Smooth muscle cell (in vitro differentiated cells): ENCODE measurements around the gene TMEM273. TPM values are rescaled to one million over a fixed set of nuclear protein-coding genes. Genes with fewer than 3 reads are reported as not detected.

Experiments used
- DNase-seq: peaks from one replicate; lab custom pipeline; 2025; ENCODE audit not compliant: unreplicated experiment; lab: John Stamatoyannopoulos, UW
- H2AFZ ChIP-seq: fragments of 200-600 bp; sonication (generic); 2 replicates; pipeline ENCODE4 v1.6.0; 2016; ENCODE audit warnings: antibody characterized with exemption, low read depth, mild to moderate bottlenecking
- H3F3A ChIP-seq: fragments of 200-600 bp; sonication (generic); 2 replicates; pipeline ENCODE4 v1.6.0; 2017; ENCODE audit warnings: antibody characterized with exemption, low read depth
- H3K27ac ChIP-seq: fragments of 200-600 bp; sonication (generic); 2 replicates; pipeline ENCODE4 v1.5.1; 2016; ENCODE audit warnings: low read depth, mild to moderate bottlenecking
- H3K27me3 ChIP-seq: fragments of 200-600 bp; sonication (generic); 2 replicates; pipeline ENCODE4 v1.6.1; 2016; ENCODE audit warnings: low read depth, mild to moderate bottlenecking
- H3K36me3 ChIP-seq: fragments of 200-600 bp; sonication (generic); 2 replicates; pipeline ENCODE4 v1.5.1; 2016; ENCODE audit warnings: low read depth
- H3K4me1 ChIP-seq: fragments of 200-600 bp; sonication (generic); 2 replicates; pipeline ENCODE4 v1.5.1; 2016; ENCODE audit warnings: low read depth
- H3K4me2 ChIP-seq: fragments of 200-600 bp; sonication (generic); 2 replicates; pipeline ENCODE4 v1.6.0; 2016; ENCODE audit warnings: mild to moderate bottlenecking
- H3K4me3 ChIP-seq: fragments of 200-600 bp; sonication (generic); 2 replicates; pipeline ENCODE4 v1.5.1; 2016; ENCODE audit warnings: mild to moderate bottlenecking
- H3K79me2 ChIP-seq: fragments of 200-600 bp; sonication (generic); 2 replicates; pipeline ENCODE4 v1.6.0; 2016; ENCODE audit warnings: low read depth, mild to moderate bottlenecking
- H3K9ac ChIP-seq: fragments of 200-600 bp; sonication (generic); 2 replicates; pipeline ENCODE4 v1.6.0; 2016; ENCODE audit warnings: low read depth
- H3K9me3 ChIP-seq: fragments of 200-600 bp; sonication (generic); replicated peaks from 2 replicates; pipeline ENCODE4 v1.5.1; 2016; ENCODE audit warnings: low read depth
- H4K20me1 ChIP-seq: fragments of 200-600 bp; sonication (generic); 2 replicates; pipeline ENCODE4 v1.6.0; 2016; ENCODE audit warnings: low read depth
- CTCF ChIP-seq: fragments of 200-600 bp; sonication (generic); IDR thresholded peaks from 2 replicates; pipeline ENCODE4 v1.5.1; 2017; ENCODE audit warnings: borderline replicate concordance, mild to moderate bottlenecking, antibody characterized with exemption; ENCODE audit not compliant: insufficient read depth, poor library complexity, severe bottlenecking
- WGBS: methylation state at CpG from one replicate; pipeline ENCODE4 v1.1.7; 2016; ENCODE audit warnings: low lambda C conversion rate; 5-methylcytosine and 5-hydroxymethylcytosine counted together
- polyA plus RNA-seq: library from polyadenylated mRNA; unstranded; fragments of >200 nt; fragmentation: Nextera tagmentation; extraction: Ambion mirVana; gene quantifications from 2 replicates; pipeline ENCODE4 v1.2.1, GENCODE V29; 2016
- total RNA-seq: library from RNA; depleted of rRNA; stranded (reverse); fragments of >200 nt; gene quantifications from 2 replicates; pipeline ENCODE4 v1.2.3, GENCODE V29; 2014

The TMEM273 gene
- total and polyA plus RNA-seq, 2 experiments from 2014 or later = 0.09 TPM; not detected in 1

- Histone ChIP-seq H3K9ac (no peak overlapping the region), H3K4me1 (no peaks in the 10 kb centered on the region), H3K79me2 (no peaks in the 10 kb centered on the region), H3K27ac (no peak overlapping the region), H3K4me2 (no peak overlapping the region), H4K20me1 (no peaks in the 10 kb centered on the region), H3K36me3 (no peaks in the 10 kb centered on the region), H2AFZ (no peak overlapping the region), H3K27me3 (peaks cover 4% of the 10 kb centered on the region), H3F3A (no peaks in the 10 kb centered on the region), H3K9me3 (no peaks in the 10 kb centered on the region), H3K4me3 (no peak overlapping the region)
- no peak for DNase-seq
- TF ChIP-seq CTCF = no peak
- 69% methylated on average over 4 of the region's 4 CpGs for WGBS
These were observed 35.1 kb downstream of the TMEM273 start for GRCh38 chr10:49153115-49153514.

- no peaks in the 10 kb centered on the region for H4K20me1 ChIP-seq
- no peaks in the 10 kb centered on the region for H3F3A ChIP-seq
- H3K9me3 ChIP-seq = no peaks in the 10 kb centered on the region
- H3K4me3 ChIP-seq = no peak overlapping the region
- no peak for DNase-seq
- H3K4me2 ChIP-seq = no peak overlapping the region
- 90% methylated on average over 4 of the region's 4 CpGs for WGBS
- H3K27ac ChIP-seq = no peak overlapping the region
- H3K27me3 ChIP-seq = no peaks in the 10 kb centered on the region
- TF ChIP-seq CTCF = no peak
- no peaks in the 10 kb centered on the region for H3K36me3 ChIP-seq
- no peaks in the 10 kb centered on the region for H3K4me1 ChIP-seq
- no peak overlapping the region for H2AFZ ChIP-seq
- no peak overlapping the region for H3K9ac ChIP-seq
- no peaks in the 10 kb centered on the region for H3K79me2 ChIP-seq
These were observed 35.5 kb downstream of the TMEM273 start for GRCh38 chr10:49152663-49153062.

GRCh38 chr10:49152037-49152436 is 36.2 kb downstream of the TMEM273 start:
- Histone ChIP-seq H3K4me1 (no peaks in the 10 kb centered on the region), H3F3A (no peaks in the 10 kb centered on the region), H3K79me2 (no peaks in the 10 kb centered on the region), H3K27ac (no peak overlapping the region), H4K20me1 (no peaks in the 10 kb centered on the region), H3K4me2 (no peak overlapping the region), H3K36me3 (no peaks in the 10 kb centered on the region), H3K9ac (no peak overlapping the region), H3K27me3 (no peaks in the 10 kb centered on the region), H3K4me3 (no peak overlapping the region), H3K9me3 (no peaks in the 10 kb centered on the region), H2AFZ (no peak overlapping the region)
- WGBS = 76% methylated on average over 4 of the region's 4 CpGs
- no peak for DNase-seq
- no peak for TF ChIP-seq CTCF

GRCh38 chr10:49151481-49151880 is 36.7 kb downstream of the TMEM273 start:
- H3K79me2 ChIP-seq = no peaks in the 10 kb centered on the region
- TF ChIP-seq CTCF = no peak
- no peak for DNase-seq
- no peaks in the 10 kb centered on the region for H3K36me3 ChIP-seq
- H3K9me3 ChIP-seq = no peaks in the 10 kb centered on the region
- no peaks in the 10 kb centered on the region for H3K4me1 ChIP-seq
- H3K4me3 ChIP-seq = no peak overlapping the region
- no peaks in the 10 kb centered on the region for H4K20me1 ChIP-seq
- no peaks in the 10 kb centered on the region for H3K27me3 ChIP-seq
- no peak overlapping the region for H3K27ac ChIP-seq
- no peak overlapping the region for H2AFZ ChIP-seq
- H3K4me2 ChIP-seq = no peak overlapping the region
- no peak overlapping the region for H3K9ac ChIP-seq
- no peaks in the 10 kb centered on the region for H3F3A ChIP-seq
- 35% methylated on average over 1 of the region's 1 CpG for WGBS
